GM10266 (cell line): Measurements from ENCODE around the gene TBXAS1.

ENCODE experiments used
- DNase-seq: peaks from one replicate; pipeline ENCODE4 v3.0.0; 2012; ENCODE audit errors: extremely low spot score
- TF ChIP-seq, protein P1 (sequence below): IDR thresholded peaks from 2 replicates; pipeline ENCODE4 v1.5.1; 2012; ENCODE audit warnings: mild to moderate bottlenecking, low read depth; ENCODE audit not compliant: control insufficient read depth, insufficient read depth; ENCODE audit errors: missing control alignments

Gene TBXAS1

GRCh38 chr7:139875821-139876241 lies 46.8 kb downstream of the TBXAS1 start:
- DNase-seq = no peak
- TF ChIP-seq, protein P1, sequence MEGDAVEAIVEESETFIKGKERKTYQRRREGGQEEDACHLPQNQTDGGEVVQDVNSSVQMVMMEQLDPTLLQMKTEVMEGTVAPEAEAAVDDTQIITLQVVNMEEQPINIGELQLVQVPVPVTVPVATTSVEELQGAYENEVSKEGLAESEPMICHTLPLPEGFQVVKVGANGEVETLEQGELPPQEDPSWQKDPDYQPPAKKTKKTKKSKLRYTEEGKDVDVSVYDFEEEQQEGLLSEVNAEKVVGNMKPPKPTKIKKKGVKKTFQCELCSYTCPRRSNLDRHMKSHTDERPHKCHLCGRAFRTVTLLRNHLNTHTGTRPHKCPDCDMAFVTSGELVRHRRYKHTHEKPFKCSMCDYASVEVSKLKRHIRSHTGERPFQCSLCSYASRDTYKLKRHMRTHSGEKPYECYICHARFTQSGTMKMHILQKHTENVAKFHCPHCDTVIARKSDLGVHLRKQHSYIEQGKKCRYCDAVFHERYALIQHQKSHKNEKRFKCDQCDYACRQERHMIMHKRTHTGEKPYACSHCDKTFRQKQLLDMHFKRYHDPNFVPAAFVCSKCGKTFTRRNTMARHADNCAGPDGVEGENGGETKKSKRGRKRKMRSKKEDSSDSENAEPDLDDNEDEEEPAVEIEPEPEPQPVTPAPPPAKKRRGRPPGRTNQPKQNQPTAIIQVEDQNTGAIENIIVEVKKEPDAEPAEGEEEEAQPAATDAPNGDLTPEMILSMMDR = no peak

GRCh38 chr7:139876622-139877283 lies 47.7 kb downstream of the TBXAS1 start:
- TF ChIP-seq, protein P1 = no peak
- no peak for DNase-seq

DNA sequence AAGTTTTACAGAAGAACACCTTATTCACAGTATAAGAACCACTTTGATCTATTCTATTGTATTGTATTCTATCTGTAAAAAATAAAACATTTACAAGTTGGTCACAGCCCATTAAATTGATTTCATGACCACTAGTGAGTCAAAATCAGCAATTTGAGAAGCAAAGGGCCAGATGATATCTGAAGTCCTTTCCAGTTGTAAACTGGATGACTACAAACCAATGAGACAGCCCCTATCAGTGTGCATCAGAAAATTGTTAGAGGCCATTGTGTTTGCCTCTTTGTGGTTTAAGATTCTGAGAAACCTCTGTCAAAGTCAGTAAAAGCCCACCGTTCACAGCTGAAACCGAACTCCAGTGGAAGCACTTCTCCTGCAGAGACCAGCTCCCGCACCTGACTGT lies 54.8 kb downstream of the TBXAS1 start:
- TF ChIP-seq, protein P1 = no peak
- DNase-seq = no peak

GRCh38 chr7:139884441-139884840 lies 55.4 kb downstream of the TBXAS1 start:
- DNase-seq = no peak
- TF ChIP-seq, protein P1 = no peak

DNA sequence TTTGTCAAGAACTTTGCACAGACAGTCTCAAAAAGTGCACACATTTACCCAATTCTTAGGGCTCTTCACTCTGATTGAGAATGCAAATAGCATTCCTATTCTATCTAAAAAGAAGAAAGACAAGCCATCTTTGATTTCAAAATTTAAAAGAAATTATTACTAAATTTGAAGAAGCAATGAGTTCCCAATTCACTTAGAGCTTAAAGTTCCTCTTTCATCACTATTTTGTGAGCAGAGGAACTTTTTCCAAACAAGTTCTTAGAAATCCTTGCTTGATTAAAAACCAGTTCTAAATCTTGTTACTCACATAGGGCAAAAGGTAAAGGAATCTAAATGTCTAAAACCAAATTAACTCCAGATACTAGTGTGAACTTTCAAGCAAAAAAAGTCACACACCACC lies 56.4 kb downstream of the TBXAS1 start:
- DNase-seq = no peak
- TF ChIP-seq, protein P1 = no peak

GRCh38 chr7:139886206-139886605 lies 57.1 kb downstream of the TBXAS1 start:
- TF ChIP-seq, protein P1 = no peak
- DNase-seq = no peak

GRCh38 chr7:139886899-139887298 lies 57.8 kb downstream of the TBXAS1 start:
- TF ChIP-seq, protein P1 = no peak

More at GRCh38 chr7:139886899-139887298, 57.8 kb downstream of the TBXAS1 start:
- no peak for DNase-seq
